Body of pancreas (tissue), 4 donors: ENCODE results near the gene KLLN. TPM values are rescaled to one million over a fixed set of nuclear protein-coding genes. Genes with fewer than 3 reads are reported as not detected.
"Not testable (repeated sequence)": the region's sequence is repeated elsewhere in the genome, so short reads cannot be mapped to it uniquely, and the experiment has no call there.

Experiments used
- ATAC-seq: fragments of 150-250 bp; one replicate; pipeline ENCODE4 v1.9.1; 2016
- DNase-seq, 4 donors: peaks; one replicate each; pipeline ENCODE4 v3.0.0-alpha.2; 2019
- H3K27ac ChIP-seq, 4 donors: fragments of 200-600 bp; sonication (generic); 1 replicate in 3 of 4; 2 replicates in 1 of 4; pipeline versions ENCODE4 v1.5.1 to v1.6.1; 2016 to 2019; ENCODE audit warnings: mild to moderate bottlenecking in 1 of 4, mixed read lengths in 1 of 4, moderate library complexity in 1 of 4
- H3K27me3 ChIP-seq, 2 donors: fragments of 200-600 bp; sonication (generic); one replicate each; pipeline ENCODE4 v1.6.0; 2016; ENCODE audit warnings: mild to moderate bottlenecking in 1 of 2
- H3K36me3 ChIP-seq, 2 donors: fragments of 200-600 bp; sonication (generic); replicated peaks in 1 of 2; 2 replicates each; pipeline ENCODE4 v1.5.1; 2016; ENCODE audit warnings: low read depth in 2 of 2; ENCODE audit not compliant: insufficient read depth in 1 of 2
- H3K4me1 ChIP-seq: fragments of 200-600 bp; sonication (generic); one replicate; pipeline ENCODE4 v1.6.0; 2016
- H3K4me3 ChIP-seq, 2 donors: fragments of 200-600 bp; sonication (generic); 1 replicate in 1 of 2; 2 replicates in 1 of 2; pipeline ENCODE4 v1.5.1; 2016 to 2019
- H3K9me3 ChIP-seq, 3 donors: fragments of 200-600 bp; sonication (generic); 1 replicate in 2 of 3; 2 replicates in 1 of 3; pipeline ENCODE4 v1.5.1; 2016
- POLR2A ChIP-seq, 3 donors: fragments of 450-650 bp; IDR thresholded peaks; one replicate each; pipeline ENCODE4 v1.6.1; 2016; ENCODE audit warnings: antibody characterized with exemption in 3 of 3, mild to moderate bottlenecking in 2 of 3
- WGBS, 2 donors: methylation state at CpG; one replicate each; pipeline ENCODE4 v1.1.5; 2017; 5-methylcytosine and 5-hydroxymethylcytosine counted together
- intact Hi-C: fragments of 100-400 bp; cut with DNase I; formaldehyde crosslinking; loops from one replicate; pipeline ENCODE4 v1.15.1; 2023
- total RNA-seq, 2 donors: library from RNA; depleted of rRNA; stranded (reverse); fragments of >200 nt; gene quantifications; one replicate each; pipeline ENCODE4 v1.1.0, GENCODE V29; 2016
- TF ChIP-seq, protein P1 (sequence below), 7 experiments: fragments of 450-650 bp in 4 of 7; fragments of 200-600 bp in 3 of 7; sonication (generic) in 3 of 7; IDR thresholded peaks; one replicate each; pipeline ENCODE4 v1.5.1; 2016 to 2019; ENCODE audit warnings: antibody characterized with exemption in 7 of 7

KLLN gene
- total RNA-seq: under 1 TPM; 0.78 to 0.99 TPM

DNA sequence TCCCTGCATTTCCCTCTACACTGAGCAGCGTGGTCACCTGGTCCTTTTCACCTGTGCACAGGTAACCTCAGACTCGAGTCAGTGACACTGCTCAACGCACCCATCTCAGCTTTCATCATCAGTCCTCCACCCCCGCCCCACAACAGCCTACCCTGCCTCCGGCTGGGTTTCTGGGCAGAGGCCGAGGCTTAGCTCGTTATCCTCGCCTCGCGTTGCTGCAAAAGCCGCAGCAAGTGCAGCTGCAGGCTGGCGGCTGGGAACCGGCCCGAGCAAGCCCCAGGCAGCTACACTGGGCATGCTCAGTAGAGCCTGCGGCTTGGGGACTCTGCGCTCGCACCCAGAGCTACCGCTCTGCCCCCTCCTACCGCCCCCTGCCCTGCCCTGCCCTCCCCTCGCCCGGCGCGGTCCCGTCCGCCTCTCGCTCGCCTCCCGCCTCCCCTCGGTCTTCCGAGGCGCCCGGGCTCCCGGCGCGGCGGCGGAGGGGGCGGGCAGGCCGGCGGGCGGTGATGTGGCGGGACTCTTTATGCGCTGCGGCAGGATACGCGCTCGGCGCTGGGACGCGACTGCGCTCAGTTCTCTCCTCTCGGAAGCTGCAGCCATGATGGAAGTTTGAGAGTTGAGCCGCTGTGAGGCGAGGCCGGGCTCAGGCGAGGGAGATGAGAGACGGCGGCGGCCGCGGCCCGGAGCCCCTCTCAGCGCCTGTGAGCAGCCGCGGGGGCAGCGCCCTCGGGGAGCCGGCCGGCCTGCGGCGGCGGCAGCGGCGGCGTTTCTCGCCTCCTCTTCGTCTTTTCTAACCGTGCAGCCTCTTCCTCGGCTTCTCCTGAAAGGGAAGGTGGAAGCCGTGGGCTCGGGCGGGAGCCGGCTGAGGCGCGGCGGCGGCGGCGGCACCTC lies at the start of gene KLLN, which contains the start of gene PTEN:
TSS of gene KLLN (minus strand) at position 481 of the 891 bp plus-strand sequence. CDS start 1,046 bp downstream, outside the sequence.
TSS of gene PTEN (plus strand) at position 573 of the 891 bp plus-strand sequence. CDS start 845 bp downstream, outside the sequence.
- TF ChIP-seq, protein P1, sequence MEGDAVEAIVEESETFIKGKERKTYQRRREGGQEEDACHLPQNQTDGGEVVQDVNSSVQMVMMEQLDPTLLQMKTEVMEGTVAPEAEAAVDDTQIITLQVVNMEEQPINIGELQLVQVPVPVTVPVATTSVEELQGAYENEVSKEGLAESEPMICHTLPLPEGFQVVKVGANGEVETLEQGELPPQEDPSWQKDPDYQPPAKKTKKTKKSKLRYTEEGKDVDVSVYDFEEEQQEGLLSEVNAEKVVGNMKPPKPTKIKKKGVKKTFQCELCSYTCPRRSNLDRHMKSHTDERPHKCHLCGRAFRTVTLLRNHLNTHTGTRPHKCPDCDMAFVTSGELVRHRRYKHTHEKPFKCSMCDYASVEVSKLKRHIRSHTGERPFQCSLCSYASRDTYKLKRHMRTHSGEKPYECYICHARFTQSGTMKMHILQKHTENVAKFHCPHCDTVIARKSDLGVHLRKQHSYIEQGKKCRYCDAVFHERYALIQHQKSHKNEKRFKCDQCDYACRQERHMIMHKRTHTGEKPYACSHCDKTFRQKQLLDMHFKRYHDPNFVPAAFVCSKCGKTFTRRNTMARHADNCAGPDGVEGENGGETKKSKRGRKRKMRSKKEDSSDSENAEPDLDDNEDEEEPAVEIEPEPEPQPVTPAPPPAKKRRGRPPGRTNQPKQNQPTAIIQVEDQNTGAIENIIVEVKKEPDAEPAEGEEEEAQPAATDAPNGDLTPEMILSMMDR (IDR thresholded peaks at IDR 0.05): no peak
- peak; percentile 86 to 92 (median 87) for TF ChIP-seq POLR2A (IDR thresholded peaks at IDR 0.05)
- ATAC-seq (peak; percentile 65), DNase-seq (peak; percentile 89 to 92 (median 90))
- Histone ChIP-seq H3K4me3 (peak within 1 kb of the TSS; percentile 81 to 83), H3K27ac (peak within 1 kb of the TSS; percentile 91 to 99 (median 98)), H3K36me3 (no peaks in the 10 kb centered on the region), H3K4me1 (peaks cover 19% of the 10 kb centered on the region), H3K9me3 (no peaks in the 10 kb centered on the region), H3K27me3 (no peaks in the 10 kb centered on the region)
- 0 to 1% methylated on average over 1 to 75 of the region's 89 CpGs for WGBS, 2 donors
- intact Hi-C loops: no loop called here

DNA sequence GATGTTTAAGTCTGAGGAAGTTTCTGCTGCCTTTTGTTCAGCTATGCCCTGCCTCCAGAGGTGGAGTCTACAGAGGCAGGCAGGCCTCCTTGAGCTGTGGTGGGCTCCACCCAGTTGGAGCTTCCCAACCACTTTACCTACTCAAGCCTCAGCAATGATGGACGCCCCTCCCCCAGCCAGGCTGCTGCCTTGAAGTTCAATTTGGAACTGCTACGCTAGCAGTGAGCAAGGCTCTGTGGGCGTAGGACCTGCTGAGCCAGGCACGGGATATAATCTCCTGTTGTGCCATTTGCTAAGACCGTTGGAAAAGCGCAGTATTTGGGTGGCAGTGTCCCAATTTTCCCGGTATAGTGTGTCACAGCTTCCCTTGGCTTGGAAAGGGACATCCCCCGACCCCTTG lies 40.1 kb upstream of the KLLN start:
- 93 to 95% methylated on average over 4 to 8 of the region's 8 CpGs for WGBS, 2 donors
- H3K27ac ChIP-seq, ATAC-seq, H3K4me3 ChIP-seq, H3K36me3 ChIP-seq, intact Hi-C loops, DNase-seq, H3K9me3 ChIP-seq, H3K27me3 ChIP-seq: not testable (repeated sequence)
- H3K4me1 ChIP-seq: peaks cover 13% of the 10 kb centered on the region

GRCh38 chr10:87897957-87898356 lies 34.6 kb upstream of the KLLN start:
- 95 to 97% methylated on average over 8 of the region's 8 CpGs for WGBS, 2 donors
- DNase-seq, H3K36me3 ChIP-seq, H3K27ac ChIP-seq, ATAC-seq, intact Hi-C loops, H3K4me3 ChIP-seq, H3K9me3 ChIP-seq, H3K27me3 ChIP-seq: not testable (repeated sequence)
- H3K4me1 ChIP-seq: peaks cover 11% of the 10 kb centered on the region

GRCh38 chr10:87896216-87896615 lies 32.9 kb upstream of the KLLN start:
- H3K9me3 ChIP-seq: no peaks in the 10 kb centered on the region
- WGBS, 2 donors: 27 to 28% methylated on average over 2 of the region's 2 CpGs
- H3K4me3 ChIP-seq: no peak overlapping the region
- H3K27ac ChIP-seq: no peak overlapping the region
- no peak for TF ChIP-seq POLR2A (IDR thresholded peaks at IDR 0.05)
- TF ChIP-seq, protein P1 (IDR thresholded peaks at IDR 0.05): no peak
- H3K27me3 ChIP-seq: no peaks in the 10 kb centered on the region
- no peak for ATAC-seq
- peaks cover 19% of the 10 kb centered on the region for H3K4me1 ChIP-seq
- DNase-seq: no peak
- intact Hi-C loops: no loop called here
- H3K36me3 ChIP-seq: no peaks in the 10 kb centered on the region

DNA sequence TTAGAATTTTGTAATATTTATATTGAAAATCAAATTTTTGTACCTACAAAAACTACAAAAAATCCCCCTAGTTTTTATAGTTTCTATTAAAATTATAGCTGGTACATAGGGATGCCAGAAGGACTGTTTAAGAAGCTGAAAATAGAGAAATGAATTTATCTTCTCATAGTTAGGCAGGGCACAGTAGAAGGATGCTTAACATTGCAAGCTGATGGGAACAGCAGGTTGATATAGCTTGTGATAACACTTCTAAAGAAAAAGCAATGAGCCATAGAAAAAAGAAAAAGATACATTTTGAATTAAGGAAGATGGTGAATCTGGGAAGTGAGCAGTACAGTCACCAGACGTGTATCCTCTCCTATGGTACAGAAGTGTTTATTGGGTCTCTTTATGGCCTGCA lies 32.1 kb upstream of the KLLN start:
- DNase-seq (no peak), ATAC-seq (no peak)
- Histone ChIP-seq H3K9me3 (no peaks in the 10 kb centered on the region), H3K4me3 (no peak overlapping the region), H3K36me3 (no peaks in the 10 kb centered on the region), H3K27ac (no peak overlapping the region), H3K4me1 (peaks cover 19% of the 10 kb centered on the region), H3K27me3 (no peaks in the 10 kb centered on the region)
- TF ChIP-seq, protein P1 (IDR thresholded peaks at IDR 0.05): no peak
- TF ChIP-seq POLR2A (IDR thresholded peaks at IDR 0.05): no peak
- WGBS, 2 donors: 79% methylated on average over 1 of the region's 1 CpG
- intact Hi-C loops: no loop called here
